Stimulated activated CD8-positive, alpha-beta memory T cell treated with anti-CD3 and anti-CD28 coated beads, Interleukin-15, amount 100 ng/mL, for 1 hour (primary cell): ENCODE data around the gene CDK5RAP2.

ENCODE experiments used
- DNase-seq: peaks from one replicate; pipeline ENCODE4 v3.0.0-alpha.2; 2020; ENCODE audit warnings: low read depth

CDK5RAP2 gene

GRCh38 chr9:120382453-120382852 lies 197.5 kb downstream of the CDK5RAP2 start:
- DNase-seq, result no peak

GRCh38 chr9:120381839-120382238 lies 198.1 kb downstream of the CDK5RAP2 start:
- DNase-seq, result no peak

GRCh38 chr9:120379611-120380010 lies 200.4 kb downstream of the CDK5RAP2 start:
- DNase-seq, result no peak

DNA sequence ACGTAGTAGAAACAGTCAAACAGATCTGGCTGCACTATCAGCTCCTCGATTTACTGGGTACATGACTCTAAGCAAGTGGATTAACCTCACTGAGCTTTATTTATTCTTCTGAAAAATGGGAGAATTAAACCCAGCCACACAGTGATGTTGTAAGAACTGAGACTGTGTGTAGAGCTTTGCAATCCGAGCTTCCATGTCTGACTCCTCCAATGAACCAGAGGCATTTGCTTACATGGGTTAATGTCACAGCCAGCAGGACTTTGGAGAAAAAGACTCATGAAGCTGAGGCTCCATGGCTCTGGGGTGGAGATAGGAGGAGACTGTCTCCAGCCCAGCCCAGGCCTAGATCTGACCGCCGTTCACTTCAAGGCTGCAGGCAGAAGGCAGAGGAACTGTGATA lies 201.3 kb downstream of the CDK5RAP2 start:
- DNase-seq, result no peak

- DNase-seq, result no peak
Measured at GRCh38 chr9:120377268-120378159, 202.5 kb downstream of the CDK5RAP2 start.

DNA sequence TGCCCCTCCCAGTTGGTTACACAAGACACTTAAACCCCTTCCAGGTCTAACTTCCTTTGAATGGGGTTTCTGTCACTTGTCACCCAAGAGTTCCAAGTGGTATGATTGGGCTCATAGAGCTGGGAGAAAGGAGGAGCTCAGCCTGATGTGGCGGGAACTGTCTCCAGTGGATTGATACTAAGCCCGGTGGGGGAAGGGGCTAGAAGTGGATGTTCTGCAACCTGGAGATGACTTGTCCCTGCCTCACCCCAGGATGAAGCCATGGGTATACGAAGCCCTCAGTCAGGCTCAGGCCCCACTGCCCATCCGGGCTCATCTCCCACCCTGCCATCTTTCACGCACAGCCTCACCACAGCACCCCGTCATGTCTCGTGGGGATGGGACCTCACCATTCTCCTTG lies 203.9 kb downstream of the CDK5RAP2 start:
- no peak for DNase-seq

DNA sequence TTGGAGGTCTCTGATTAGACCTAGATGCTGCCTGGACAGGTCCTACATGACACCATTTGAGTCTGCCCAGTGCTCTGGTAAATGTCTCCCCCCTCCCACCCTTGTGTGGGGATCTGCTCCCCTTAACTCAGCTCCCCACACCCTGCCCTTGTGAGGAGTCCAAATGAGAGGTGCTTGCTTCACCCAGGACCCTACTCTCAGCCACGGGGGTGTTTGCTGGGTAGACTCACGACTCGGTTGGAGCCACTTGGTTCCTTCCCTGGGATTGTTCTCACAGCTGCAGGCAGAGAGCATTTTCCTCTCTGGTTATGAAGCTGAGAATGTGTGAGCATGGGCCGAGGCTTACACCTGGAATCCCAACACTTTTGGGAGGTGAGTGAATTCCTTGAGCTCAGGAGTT lies 204.7 kb downstream of the CDK5RAP2 start:
- DNase-seq, result no peak

GRCh38 chr9:120374817-120375216 lies 205.2 kb downstream of the CDK5RAP2 start:
- DNase-seq, result no peak

GRCh38 chr9:120374239-120374638 lies 205.7 kb downstream of the CDK5RAP2 start:
- DNase-seq, result no peak

- no peak for DNase-seq
Measured at GRCh38 chr9:120372040-120372439, 207.9 kb downstream of the CDK5RAP2 start.

- DNase-seq, result no peak
Measured at GRCh38 chr9:120369608-120370220, 210.3 kb downstream of the CDK5RAP2 start.

GRCh38 chr9:120368799-120369198 lies 211.2 kb downstream of the CDK5RAP2 start:
- DNase-seq, result no peak

DNA sequence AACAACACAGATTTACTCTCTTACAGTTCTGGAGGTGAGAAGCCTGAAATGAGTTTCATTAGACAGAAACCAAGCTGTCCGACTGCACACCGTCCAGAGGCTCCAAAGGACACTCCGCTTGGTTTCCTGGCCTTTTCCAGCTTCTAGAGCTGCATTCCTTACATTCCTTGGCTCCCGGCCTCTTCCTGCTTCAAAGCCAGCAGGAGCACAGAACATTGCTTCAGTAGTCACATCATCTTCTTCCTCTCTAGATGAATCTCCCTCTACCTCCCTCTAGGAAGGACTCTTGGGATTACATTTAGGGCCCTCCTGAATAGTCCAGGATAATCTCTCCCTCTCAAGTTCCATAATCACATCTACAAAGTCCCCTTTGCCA lies 213.3 kb downstream of the CDK5RAP2 start:
- no peak for DNase-seq

DNA sequence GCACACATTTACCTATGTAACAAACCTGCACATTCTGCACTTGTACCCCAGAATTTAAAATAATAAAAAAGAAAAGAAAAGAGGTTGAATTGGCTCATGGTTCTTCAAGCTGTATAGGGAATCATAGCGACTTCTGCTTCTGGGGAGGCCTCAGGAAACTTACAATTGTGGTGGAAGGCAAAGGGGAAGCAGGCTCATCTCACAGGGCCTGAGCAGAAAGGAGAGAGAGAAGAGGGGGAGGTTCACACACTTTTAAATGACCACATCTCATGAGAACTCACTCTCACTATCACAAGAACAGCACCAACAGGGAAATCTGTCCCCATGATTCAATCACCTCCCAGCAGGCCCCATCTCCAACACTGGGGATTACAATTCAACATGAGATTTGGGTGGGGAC lies 214.6 kb downstream of the CDK5RAP2 start:
- DNase-seq, result no peak

- DNase-seq, result no peak
Measured at GRCh38 chr9:120363697-120364096, 216.3 kb downstream of the CDK5RAP2 start.

DNA sequence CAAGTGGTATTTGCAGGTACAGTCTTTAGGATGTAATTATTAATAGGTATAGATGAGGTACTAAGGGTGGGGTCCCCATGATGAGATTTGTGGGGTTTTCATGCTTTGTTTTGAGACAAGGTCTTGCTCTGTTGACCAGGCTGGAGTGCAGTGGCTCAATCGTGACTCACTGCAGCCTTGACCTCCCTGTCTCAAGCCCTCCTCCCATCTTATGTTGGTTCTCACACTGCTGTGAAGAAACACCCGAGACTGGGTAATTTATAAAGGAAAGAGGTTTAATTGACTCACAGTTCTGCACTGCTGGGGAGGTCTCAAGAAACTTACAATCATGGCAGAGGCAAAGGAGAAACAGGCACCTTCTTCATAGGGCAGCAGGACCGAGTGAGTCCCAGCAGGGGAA lies 217.5 kb downstream of the CDK5RAP2 start:
- no peak for DNase-seq

GRCh38 chr9:120361551-120361950 lies 218.4 kb downstream of the CDK5RAP2 start:
- DNase-seq, result no peak

- DNase-seq, result no peak
Measured at GRCh38 chr9:120360510-120360909, 219.5 kb downstream of the CDK5RAP2 start.

- DNase-seq, result no peak
Measured at GRCh38 chr9:120360046-120360445, 219.9 kb downstream of the CDK5RAP2 start.

DNA sequence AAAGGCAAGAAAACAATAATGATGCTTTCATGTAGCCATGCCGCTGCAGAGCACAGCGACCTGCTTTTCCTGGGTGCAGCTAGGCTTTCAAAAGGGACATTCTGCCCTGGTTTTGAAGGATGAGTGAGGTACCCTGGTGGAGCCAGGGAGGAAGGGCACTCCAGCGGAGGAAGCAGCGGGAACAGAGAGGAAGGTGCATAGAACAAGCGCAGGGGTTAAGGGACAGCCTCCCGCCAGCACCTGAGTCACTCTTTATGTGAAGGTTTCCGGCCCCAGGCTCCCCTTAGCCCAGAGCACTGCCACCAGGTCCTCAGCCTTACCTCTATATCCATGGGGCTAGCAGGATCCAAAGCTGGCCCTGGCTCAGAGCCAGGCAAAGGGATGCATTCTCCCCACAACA lies 221.1 kb downstream of the CDK5RAP2 start:
- no peak for DNase-seq

GRCh38 chr9:120353506-120353905 lies 226.5 kb downstream of the CDK5RAP2 start:
- DNase-seq, result no peak

DNA sequence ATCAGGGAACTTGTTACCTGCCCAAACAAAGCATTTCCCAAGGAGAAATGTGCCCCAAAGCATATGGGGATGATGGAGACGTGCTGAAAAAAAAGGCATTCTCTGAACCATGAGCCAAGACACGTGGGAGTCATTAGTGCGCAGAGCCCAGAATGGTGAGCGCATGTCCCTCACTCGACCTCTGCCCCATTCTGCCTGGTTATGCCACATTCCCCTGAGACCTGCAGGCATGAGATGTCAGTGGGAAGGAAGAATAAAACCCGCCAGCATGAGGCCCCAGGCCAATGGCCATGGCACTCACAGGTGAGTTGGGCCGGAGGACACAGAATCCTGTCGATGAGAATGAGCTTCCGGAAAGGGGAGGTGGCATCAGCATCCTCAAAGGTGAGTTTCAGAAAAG lies 228.9 kb downstream of the CDK5RAP2 start:
- no peak for DNase-seq

- DNase-seq, result no peak
Measured at GRCh38 chr9:120350596-120350995, 229.4 kb downstream of the CDK5RAP2 start.

GRCh38 chr9:120348951-120349429 lies 231.0 kb downstream of the CDK5RAP2 start:
- no peak for DNase-seq
